Esophagus muscularis mucosa (tissue), 4 donors: ENCODE measurements around the gene FOXN3. TPM values are rescaled to one million over a fixed set of nuclear protein-coding genes. Genes with fewer than 3 reads are reported as not detected.

Source experiments
- DNase-seq: peaks from one replicate; pipeline ENCODE4 v3.0.0-alpha.2; 2017; ENCODE audit errors: extremely low spot score
- H3K27ac ChIP-seq, 4 donors: fragments of 200-600 bp; sonication (generic); replicated peaks in 1 of 4; 1 replicate in 3 of 4; 2 replicates in 1 of 4; pipeline ENCODE4 v1.5.1; 2016 to 2019; ENCODE audit warnings: mild to moderate bottlenecking in 1 of 4
- H3K27me3 ChIP-seq, 4 donors: fragments of 200-600 bp; sonication (generic); one replicate each; pipeline versions ENCODE4 v1.5.1 to v1.6.0; 2016 to 2019
- H3K36me3 ChIP-seq, 4 donors: fragments of 200-600 bp; sonication (generic); one replicate each; pipeline ENCODE4 v1.5.1; 2016 to 2019
- H3K4me1 ChIP-seq, 4 donors: fragments of 200-600 bp; sonication (generic); one replicate each; pipeline ENCODE4 v1.5.1; 2016 to 2019
- H3K4me3 ChIP-seq, 4 donors: fragments of 200-600 bp; sonication (generic); 1 replicate in 2 of 4; 2 replicates in 2 of 4; pipeline ENCODE4 v1.5.1; 2016 to 2019; ENCODE audit warnings: mild to moderate bottlenecking in 4 of 4, moderate library complexity in 1 of 4
- H3K9me3 ChIP-seq, 4 donors: fragments of 200-600 bp; sonication (generic); 1 replicate in 3 of 4; 2 replicates in 1 of 4; pipeline ENCODE4 v1.5.1; 2016 to 2019
- CTCF ChIP-seq, 3 experiments: fragments of 200-600 bp in 2 of 3; fragments of 450-650 bp in 1 of 3; sonication (generic) in 2 of 3; IDR thresholded peaks; one replicate each; pipeline ENCODE4 v1.5.1; 2017 to 2019; ENCODE audit warnings: antibody characterized with exemption in 3 of 3, mild to moderate bottlenecking in 2 of 3, moderate library complexity in 1 of 3
- EP300 ChIP-seq: sonication (generic); formaldehyde crosslinking; IDR thresholded peaks from one replicate; pipeline ENCODE4 v1.6.1; 2017; ENCODE audit warnings: antibody characterized with exemption
- POLR2A ChIP-seq: fragments of 450-650 bp; IDR thresholded peaks from one replicate; pipeline ENCODE4 v1.6.1; 2017; ENCODE audit warnings: antibody characterized with exemption, moderate library complexity, mild to moderate bottlenecking, low read depth
- POLR2AphosphoS5 ChIP-seq, 2 donors: sonication (generic); formaldehyde crosslinking; IDR thresholded peaks; one replicate each; pipeline ENCODE4 v1.6.1; 2017; ENCODE audit warnings: antibody characterized with exemption in 2 of 2
- WGBS: methylation state at CpG from one replicate; pipeline ENCODE4 v1.1.5; 2018; 5-methylcytosine and 5-hydroxymethylcytosine counted together
- intact Hi-C: fragments of 100-400 bp; cut with DNase I; formaldehyde crosslinking; loops from one replicate; pipeline ENCODE4 v1.15.1; 2023
- total RNA-seq, 4 donors: library from RNA; depleted of rRNA; stranded (reverse); fragments of >200 nt; gene quantifications; one replicate each; pipeline versions ENCODE4 v1.1.0 to v1.2.1, GENCODE V29; 2016

Gene FOXN3
- total RNA-seq, 4 donors from 2014 or later: 114 to 180 (median 145) TPM

- no peaks in the 10 kb centered on the region for H3K27me3 ChIP-seq
- H3K4me3 ChIP-seq: no peak overlapping the region
- H3K4me1 ChIP-seq: no peaks in the 10 kb centered on the region
- peaks cover 0 to 9% (median 3%) of the 10 kb centered on the region in 4 donors for H3K9me3 ChIP-seq
- WGBS: 80% methylated on average over 1 of the region's 7 CpGs
- intact Hi-C loops: no loop called here
- H3K27ac ChIP-seq: no peak overlapping the region
- TF ChIP-seq POLR2AphosphoS5 (IDR thresholded peaks at IDR 0.05) (no peak), EP300 (no peak), POLR2A (no peak), CTCF (IDR thresholded peaks at IDR 0.05) (no peak)
- no peaks in the 10 kb centered on the region for H3K36me3 ChIP-seq
- DNase-seq: no peak
Observed at GRCh38 chr14:89138846-89139245, 278.2 kb downstream of the FOXN3 start.

GRCh38 chr14:89137526-89138163 lies 279.4 kb downstream of the FOXN3 start:
- Histone ChIP-seq H3K36me3 (no peaks in the 10 kb centered on the region), H3K9me3 (peaks cover 0 to 9% (median 3%) of the 10 kb centered on the region in 4 donors), H3K4me1 (no peaks in the 10 kb centered on the region), H3K27me3 (no peaks in the 10 kb centered on the region), H3K27ac (no peak overlapping the region), H3K4me3 (no peak overlapping the region)
- no peak for DNase-seq
- TF ChIP-seq POLR2A: no peak
- TF ChIP-seq POLR2AphosphoS5 (IDR thresholded peaks at IDR 0.05): no peak
- no peak for TF ChIP-seq EP300
- TF ChIP-seq CTCF (IDR thresholded peaks at IDR 0.05): no peak
- 47% methylated on average over 7 of the region's 7 CpGs for WGBS
- intact Hi-C loops: no loop called here

GRCh38 chr14:89136587-89136986 lies 280.4 kb downstream of the FOXN3 start:
- peaks cover 0 to 9% (median 3%) of the 10 kb centered on the region in 4 donors for H3K9me3 ChIP-seq
- no peak overlapping the region for H3K4me3 ChIP-seq
- no peaks in the 10 kb centered on the region for H3K27me3 ChIP-seq
- WGBS: 92% methylated on average over 3 of the region's 3 CpGs
- intact Hi-C loops: no loop called here
- no peaks in the 10 kb centered on the region for H3K4me1 ChIP-seq
- H3K27ac ChIP-seq: no peak overlapping the region
- DNase-seq: no peak
- no peak for TF ChIP-seq EP300
- no peak for TF ChIP-seq POLR2A
- TF ChIP-seq POLR2AphosphoS5 (IDR thresholded peaks at IDR 0.05): no peak
- no peak for TF ChIP-seq CTCF (IDR thresholded peaks at IDR 0.05)
- no peaks in the 10 kb centered on the region for H3K36me3 ChIP-seq

GRCh38 chr14:89134640-89135039 lies 282.4 kb downstream of the FOXN3 start:
- DNase-seq: no peak
- 94% methylated on average over 2 of the region's 2 CpGs for WGBS
- TF ChIP-seq POLR2AphosphoS5 (IDR thresholded peaks at IDR 0.05) (no peak), CTCF (IDR thresholded peaks at IDR 0.05) (no peak), POLR2A (no peak), EP300 (no peak)
- intact Hi-C loops: no loop called here
- no peak overlapping the region for H3K4me3 ChIP-seq
- H3K4me1 ChIP-seq: no peaks in the 10 kb centered on the region
- H3K27me3 ChIP-seq: no peaks in the 10 kb centered on the region
- H3K9me3 ChIP-seq: peaks cover 0 to 9% (median 3%) of the 10 kb centered on the region in 4 donors
- no peak overlapping the region for H3K27ac ChIP-seq
- H3K36me3 ChIP-seq: no peaks in the 10 kb centered on the region
